ENCODE measurements around the gene TTLL4.

TTLL4 gene

DNA sequence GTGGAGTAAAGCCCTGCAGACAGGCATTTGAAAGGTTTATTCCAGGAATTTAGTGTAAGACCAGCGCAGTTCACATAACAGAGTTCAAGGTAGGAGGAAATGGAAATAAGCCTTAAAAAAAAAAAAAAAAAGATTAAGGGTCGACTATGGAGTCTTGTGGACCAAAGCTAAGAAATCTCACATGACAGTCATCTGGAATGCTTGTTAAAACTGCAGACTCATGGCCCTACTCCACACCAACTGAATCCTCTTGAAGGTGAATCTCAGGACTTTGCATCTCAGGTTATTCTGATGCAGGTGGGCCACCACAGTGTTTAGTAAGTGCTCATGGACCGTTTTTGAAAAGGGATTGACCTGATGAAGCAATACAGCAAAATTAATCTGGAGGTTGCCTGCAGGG, 8.8 kb downstream of the TTLL4 start:
- Histone ChIP-seq H3K4me3 (ENCODE audit: low read length) (no peak overlapping the region), H3K27ac (ENCODE audit: low read length) (no peak overlapping the region)

GRCh38 chr2:218720048-218721041, 9.7 kb downstream of the TTLL4 start:
- H3K9ac ChIP-seq (ENCODE audit: low read depth, low read length): no peak overlapping the region
- H3K36me3 ChIP-seq (ENCODE audit: insufficient read depth, low read depth, low read length): peaks cover 19% of the 10 kb centered on the region
- no peaks in the 10 kb centered on the region for H3K27me3 ChIP-seq (ENCODE audit: insufficient read depth, low read length)
- no peak overlapping the region for H3K4me3 ChIP-seq (ENCODE audit: low read length)
- peaks cover 23% of the 10 kb centered on the region for H3K4me1 ChIP-seq (ENCODE audit: insufficient read depth, low read length)
- no peaks in the 10 kb centered on the region for H3K9me3 ChIP-seq (ENCODE audit: insufficient read depth, low read depth, low read length)
- no peak overlapping the region for H3K27ac ChIP-seq (ENCODE audit: low read length)

More for the DNA sequence above, 8.8 kb downstream of the TTLL4 start:
- Histone ChIP-seq H3K4me1 (ENCODE audit: insufficient read depth, low read length) (peaks cover 23% of the 10 kb centered on the region), H3K27me3 (ENCODE audit: insufficient read depth, low read length) (no peaks in the 10 kb centered on the region), H3K9me3 (ENCODE audit: insufficient read depth, low read depth, low read length) (no peaks in the 10 kb centered on the region), H3K36me3 (ENCODE audit: insufficient read depth, low read depth, low read length) (peaks cover 25% of the 10 kb centered on the region), H3K9ac (ENCODE audit: low read depth, low read length) (0 out of 2 replicates have a peak overlapping the region, but pooled peaks have one; percentile 3)

DNA sequence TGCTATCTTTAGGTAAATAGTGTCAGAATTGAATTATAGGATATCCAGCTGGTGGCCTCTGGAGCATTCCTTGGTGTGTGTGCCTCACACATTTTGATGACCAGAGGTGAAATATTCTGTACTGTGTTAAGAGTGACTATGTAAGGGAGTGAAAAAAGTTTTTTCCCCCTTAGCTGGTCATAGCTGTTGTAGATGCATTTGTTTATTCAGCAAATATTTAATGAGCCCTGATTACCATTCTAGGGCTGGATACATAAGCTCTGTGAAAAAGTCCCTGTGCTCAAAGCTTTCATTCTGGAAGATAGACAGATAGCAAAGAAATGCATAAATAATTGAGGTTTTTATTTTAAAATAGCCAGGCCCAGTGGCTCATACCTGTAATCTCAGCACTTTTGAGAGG, 10.9 kb downstream of the TTLL4 start:
- H3K4me1 ChIP-seq (ENCODE audit: insufficient read depth, low read length): peaks cover 23% of the 10 kb centered on the region

DNA sequence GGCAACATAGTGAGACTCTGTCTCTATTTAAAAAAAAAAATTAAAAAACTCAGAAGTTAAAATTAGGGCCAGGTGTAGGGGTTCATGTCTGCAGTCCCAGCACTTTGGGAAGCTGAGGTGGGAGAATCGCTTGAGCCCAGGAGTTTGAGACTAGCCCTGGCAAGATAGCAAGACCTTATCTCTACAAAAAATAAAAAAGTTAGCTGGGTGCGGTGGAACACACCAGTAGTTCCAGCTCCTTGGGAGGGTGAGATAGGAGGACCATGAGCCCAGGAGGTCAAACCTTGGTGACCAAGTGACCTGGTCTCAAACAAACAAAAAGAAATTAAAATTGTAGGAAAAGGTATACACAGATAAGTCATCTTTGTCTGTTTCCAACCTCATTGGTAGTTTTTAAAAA, 11.3 kb downstream of the TTLL4 start:
- Histone ChIP-seq H3K9ac (ENCODE audit: low read depth, low read length) (no peak overlapping the region), H3K27ac (ENCODE audit: low read length) (no peak overlapping the region), H3K4me1 (ENCODE audit: insufficient read depth, low read length) (peaks cover 23% of the 10 kb centered on the region), H3K36me3 (ENCODE audit: insufficient read depth, low read depth, low read length) (peaks cover 8% of the 10 kb centered on the region; the same call in 1 of the 2 replicates), H3K4me3 (ENCODE audit: low read length) (no peak overlapping the region), H3K9me3 (ENCODE audit: insufficient read depth, low read depth, low read length) (0 out of 2 replicates have a peak, but pooled peaks cover 3% of the 10 kb centered on the region), H3K27me3 (ENCODE audit: insufficient read depth, low read length) (no peaks in the 10 kb centered on the region)

More for the DNA sequence above, 10.9 kb downstream of the TTLL4 start:
- peaks cover 11% of the 10 kb centered on the region; the same call in 1 of the 2 replicates for H3K36me3 ChIP-seq (ENCODE audit: insufficient read depth, low read depth, low read length)
- no peak overlapping the region for H3K27ac ChIP-seq (ENCODE audit: low read length)
- no peaks in the 10 kb centered on the region for H3K27me3 ChIP-seq (ENCODE audit: insufficient read depth, low read length)
- no peak overlapping the region for H3K4me3 ChIP-seq (ENCODE audit: low read length)
- H3K9me3 ChIP-seq (ENCODE audit: insufficient read depth, low read depth, low read length): 0 out of 2 replicates have a peak, but pooled peaks cover 3% of the 10 kb centered on the region
- no peak overlapping the region for H3K9ac ChIP-seq (ENCODE audit: low read depth, low read length)

DNA sequence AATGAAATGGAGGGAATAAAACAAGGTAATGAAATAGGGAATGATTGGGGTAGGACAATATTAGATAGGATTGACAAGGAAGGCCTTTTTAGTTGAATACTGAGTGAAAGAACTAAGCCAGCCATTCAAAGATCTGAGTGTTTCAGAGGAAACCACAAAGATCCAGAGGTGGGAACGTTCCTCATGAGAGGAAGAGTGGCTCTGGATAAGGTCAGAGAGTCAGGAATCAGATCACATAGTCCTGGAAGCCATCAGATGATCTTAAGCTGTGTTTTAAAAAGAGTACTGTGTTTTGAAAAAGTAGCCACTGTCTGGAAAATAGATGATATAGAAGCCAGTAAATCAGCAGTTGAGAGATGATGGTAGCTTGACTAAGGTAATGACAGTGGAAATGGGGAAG, 11.8 kb downstream of the TTLL4 start:
- Histone ChIP-seq H3K27me3 (ENCODE audit: insufficient read depth, low read length) (no peaks in the 10 kb centered on the region), H3K4me3 (ENCODE audit: low read length) (no peak overlapping the region), H3K9ac (ENCODE audit: low read depth, low read length) (no peak overlapping the region), H3K27ac (ENCODE audit: low read length) (no peak overlapping the region), H3K4me1 (ENCODE audit: insufficient read depth, low read length) (peaks cover 23% of the 10 kb centered on the region), H3K9me3 (ENCODE audit: insufficient read depth, low read depth, low read length) (0 out of 2 replicates have a peak, but pooled peaks cover 3% of the 10 kb centered on the region), H3K36me3 (ENCODE audit: insufficient read depth, low read depth, low read length) (peaks cover 3% of the 10 kb centered on the region; the same call in 1 of the 2 replicates)

GRCh38 chr2:218722876-218723785, 12.5 kb downstream of the TTLL4 start:
- peaks cover 23% of the 10 kb centered on the region for H3K4me1 ChIP-seq (ENCODE audit: insufficient read depth, low read length)
- 0 out of 2 replicates have a peak, but pooled peaks cover 6% of the 10 kb centered on the region for H3K9me3 ChIP-seq (ENCODE audit: insufficient read depth, low read depth, low read length)
- no peak overlapping the region for H3K4me3 ChIP-seq (ENCODE audit: low read length)
- no peak overlapping the region for H3K27ac ChIP-seq (ENCODE audit: low read length)
- no peaks in the 10 kb centered on the region for H3K27me3 ChIP-seq (ENCODE audit: insufficient read depth, low read length)
- no peak overlapping the region for H3K9ac ChIP-seq (ENCODE audit: low read depth, low read length)
- peaks cover under 1% of the 10 kb centered on the region; the same call in 1 of the 2 replicates for H3K36me3 ChIP-seq (ENCODE audit: insufficient read depth, low read depth, low read length)

DNA sequence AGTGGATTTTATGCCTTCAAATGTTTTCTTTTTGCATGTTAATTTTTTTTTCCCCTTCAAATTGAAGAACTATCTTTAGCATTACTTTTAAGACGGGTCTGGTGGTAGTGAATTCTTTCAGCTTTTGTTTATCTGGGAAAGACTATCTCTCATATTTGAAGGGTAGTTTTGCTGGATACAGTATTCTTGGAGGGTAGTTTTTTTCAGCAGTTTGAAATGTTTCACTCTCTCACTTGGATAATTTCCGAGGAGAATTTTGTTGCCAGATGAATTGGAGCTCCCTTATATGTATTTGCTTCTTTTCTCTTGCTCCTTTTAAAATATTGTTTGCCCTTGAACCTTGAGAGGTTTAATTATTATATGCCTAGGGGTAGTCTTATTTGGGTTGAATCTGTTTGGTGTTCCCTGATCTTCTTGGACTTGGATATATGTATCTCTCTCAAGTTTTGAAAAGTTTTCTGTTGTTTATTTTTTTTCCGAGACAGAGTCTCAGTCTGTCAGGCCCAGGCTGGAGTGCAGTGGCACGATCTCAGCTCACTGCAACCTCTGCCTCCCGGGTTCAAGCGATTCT, 15.5 kb downstream of the TTLL4 start:
- Histone ChIP-seq H3K36me3 (ENCODE audit: insufficient read depth, low read depth, low read length) (no peaks in the 10 kb centered on the region), H3K9me3 (ENCODE audit: insufficient read depth, low read depth, low read length) (0 out of 2 replicates have a peak, but pooled peaks cover 6% of the 10 kb centered on the region), H3K4me3 (ENCODE audit: low read length) (no peak overlapping the region), H3K9ac (ENCODE audit: low read depth, low read length) (no peak overlapping the region), H3K27ac (ENCODE audit: low read length) (no peak overlapping the region), H3K4me1 (ENCODE audit: insufficient read depth, low read length) (peaks cover 13% of the 10 kb centered on the region), H3K27me3 (ENCODE audit: insufficient read depth, low read length) (no peaks in the 10 kb centered on the region)

GRCh38 chr2:218727502-218728165, 17.0 kb downstream of the TTLL4 start:
- Histone ChIP-seq H3K9me3 (ENCODE audit: insufficient read depth, low read depth, low read length) (0 out of 2 replicates have a peak, but pooled peaks cover 6% of the 10 kb centered on the region), H3K27me3 (ENCODE audit: insufficient read depth, low read length) (no peaks in the 10 kb centered on the region)

GRCh38 chr2:218729640-218730039, 19.0 kb downstream of the TTLL4 start:
- Histone ChIP-seq H3K9me3 (ENCODE audit: insufficient read depth, low read depth, low read length) (0 out of 2 replicates have a peak, but pooled peaks cover 6% of the 10 kb centered on the region), H3K4me3 (ENCODE audit: low read length) (no peak overlapping the region), H3K27ac (ENCODE audit: low read length) (no peak overlapping the region), H3K27me3 (ENCODE audit: insufficient read depth, low read length) (no peaks in the 10 kb centered on the region), H3K36me3 (ENCODE audit: insufficient read depth, low read depth, low read length) (peaks cover 21% of the 10 kb centered on the region; the same call in 1 of the 2 replicates), H3K4me1 (ENCODE audit: insufficient read depth, low read length) (peaks cover 25% of the 10 kb centered on the region), H3K9ac (ENCODE audit: low read depth, low read length) (no peak overlapping the region)

More at GRCh38 chr2:218727502-218728165, 17.0 kb downstream of the TTLL4 start:
- Histone ChIP-seq H3K36me3 (ENCODE audit: insufficient read depth, low read depth, low read length) (peaks cover 6% of the 10 kb centered on the region; the same call in 1 of the 2 replicates), H3K9ac (ENCODE audit: low read depth, low read length) (no peak overlapping the region), H3K4me1 (ENCODE audit: insufficient read depth, low read length) (peaks cover 21% of the 10 kb centered on the region), H3K27ac (ENCODE audit: low read length) (no peak overlapping the region), H3K4me3 (ENCODE audit: low read length) (no peak overlapping the region)

DNA sequence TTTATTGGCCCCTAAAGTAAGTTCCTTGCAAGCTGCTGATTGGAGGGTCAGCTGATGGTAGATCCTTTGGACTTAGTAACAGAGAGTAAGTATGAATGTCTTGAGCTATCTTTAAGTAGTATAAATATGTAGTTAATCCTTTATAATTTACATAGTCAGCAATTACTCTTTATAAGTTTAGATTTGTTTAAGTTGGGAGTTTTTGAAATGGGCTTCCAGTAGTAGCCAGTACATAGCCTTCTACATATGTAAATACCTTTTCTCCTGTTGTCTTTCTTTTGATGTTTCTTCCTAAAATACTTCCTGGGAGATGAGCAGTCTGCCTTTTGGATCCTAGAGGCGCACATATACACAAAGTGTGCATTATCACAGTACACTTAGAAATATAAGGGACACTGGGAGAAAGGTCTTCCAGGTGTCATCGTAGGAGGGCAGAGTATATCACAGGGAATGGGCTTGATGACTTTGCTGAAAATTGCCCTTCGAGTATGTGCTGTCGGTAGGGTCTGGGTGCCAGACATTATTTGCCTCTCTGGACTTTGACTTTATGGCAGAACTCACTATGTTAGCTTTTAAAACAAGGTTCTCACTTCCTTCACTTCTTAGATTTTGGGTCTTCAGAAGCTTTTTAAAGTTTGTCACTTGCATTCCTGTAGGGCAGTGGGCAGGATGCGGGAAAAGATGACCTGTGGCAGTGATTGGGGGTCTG, 21.6 kb downstream of the TTLL4 start:
- Histone ChIP-seq H3K9me3 (ENCODE audit: insufficient read depth, low read depth, low read length) (0 out of 2 replicates have a peak, but pooled peaks cover 3% of the 10 kb centered on the region), H3K27ac (ENCODE audit: low read length) (peak overlapping the region; percentile 10), H3K4me1 (ENCODE audit: insufficient read depth, low read length) (peaks cover 25% of the 10 kb centered on the region), H3K4me3 (ENCODE audit: low read length) (peak overlapping the region; percentile 22; the same call in 1 of the 2 replicates), H3K27me3 (ENCODE audit: insufficient read depth, low read length) (no peaks in the 10 kb centered on the region), H3K36me3 (ENCODE audit: insufficient read depth, low read depth, low read length) (peaks cover 34% of the 10 kb centered on the region), H3K9ac (ENCODE audit: low read depth, low read length) (peak overlapping the region; percentile 21; the same call in 1 of the 2 replicates)

Measured in iPS-20b (cell line).